H9 (cell line): ENCODE results near the gene DIP2C. TPM values are rescaled to one million over a fixed set of nuclear protein-coding genes. Genes with fewer than 3 reads are reported as not detected.

ENCODE experiments used
- DNase-seq: peaks from one replicate; pipeline ENCODE4 v3.0.0-alpha.2; 2017
- H2AFZ ChIP-seq: one replicate; pipeline ENCODE4 v1.6.1; 2013; ENCODE audit warnings: mild to moderate bottlenecking, low read length, control low read depth, moderate library complexity
- H2AK5ac ChIP-seq: 2 replicates; pipeline ENCODE4 v1.6.1; 2013; ENCODE audit warnings: low read length, control low read depth, mixed read lengths; ENCODE audit not compliant: insufficient read length
- H2BK120ac ChIP-seq: one replicate; pipeline ENCODE4 v1.6.1; 2013; ENCODE audit warnings: low read depth, mild to moderate bottlenecking, low read length, control low read depth, inconsistent platforms; ENCODE audit not compliant: poor library complexity, severe bottlenecking
- H2BK12ac ChIP-seq: 2 replicates; pipeline ENCODE4 v1.6.1; 2013; ENCODE audit warnings: low read length, control low read depth, mixed read lengths, low read depth; ENCODE audit not compliant: insufficient read length
- H2BK15ac ChIP-seq: 2 replicates; pipeline ENCODE4 v1.6.1; 2013; ENCODE audit warnings: low read depth, low read length, control low read depth
- H2BK20ac ChIP-seq: one replicate; pipeline ENCODE4 v1.6.1; 2013; ENCODE audit warnings: low read depth, mild to moderate bottlenecking, low read length, control low read depth, inconsistent platforms; ENCODE audit not compliant: poor library complexity, severe bottlenecking
- H2BK5ac ChIP-seq: 2 replicates; pipeline ENCODE4 v1.6.1; 2013; ENCODE audit warnings: low read length, control low read depth, mixed read lengths; ENCODE audit not compliant: insufficient read length
- H3K14ac ChIP-seq: 2 replicates; pipeline ENCODE4 v1.6.1; 2013; ENCODE audit warnings: low read length, control low read depth; ENCODE audit not compliant: insufficient read depth
- H3K18ac ChIP-seq: 2 replicates; pipeline ENCODE4 v1.6.1; 2013; ENCODE audit warnings: low read depth, mild to moderate bottlenecking, mixed read lengths, low read length, control low read depth; ENCODE audit not compliant: insufficient read length
- H3K23ac ChIP-seq: 2 replicates; pipeline ENCODE4 v1.6.1; 2013; ENCODE audit warnings: low read length, control low read depth, mixed read lengths, low read depth; ENCODE audit not compliant: insufficient read length
- H3K23me2 ChIP-seq: 2 replicates; pipeline ENCODE4 v1.6.1; 2013; ENCODE audit warnings: low read depth, mild to moderate bottlenecking, mixed read lengths, low read length, control low read depth; ENCODE audit not compliant: insufficient read length, poor library complexity, severe bottlenecking
- H3K27ac ChIP-seq: 2 replicates; pipeline ENCODE4 v1.5.1; 2013; ENCODE audit warnings: low read length, control low read depth, mixed read lengths, low read depth; ENCODE audit not compliant: insufficient read length
- H3K27me3 ChIP-seq: 2 replicates; pipeline ENCODE4 v1.6.1; 2013; ENCODE audit warnings: low read length, control low read depth, inconsistent platforms; ENCODE audit not compliant: insufficient read depth
- H3K4ac ChIP-seq: 2 replicates; pipeline ENCODE4 v1.6.1; 2013; ENCODE audit warnings: low read depth, mild to moderate bottlenecking, control low read depth, inconsistent platforms, low read length, moderate library complexity
- H3K4me1 ChIP-seq: 2 replicates; pipeline ENCODE4 v1.6.1; 2013; ENCODE audit warnings: low read length, control low read depth, inconsistent platforms; ENCODE audit not compliant: insufficient read depth
- H3K4me2 ChIP-seq: 2 replicates; pipeline ENCODE4 v1.6.1; 2013; ENCODE audit warnings: low read length, control low read depth, mixed read lengths; ENCODE audit not compliant: insufficient read length, insufficient read depth
- H3K56ac ChIP-seq: 2 replicates; pipeline ENCODE4 v1.6.1; 2013; ENCODE audit warnings: low read depth, mild to moderate bottlenecking, mixed read lengths, low read length, control low read depth; ENCODE audit not compliant: insufficient read length
- H3K79me1 ChIP-seq: 2 replicates; pipeline ENCODE4 v1.6.1; 2013; ENCODE audit warnings: low read depth, mild to moderate bottlenecking, moderate library complexity, low read length, control low read depth, inconsistent platforms; ENCODE audit not compliant: insufficient read depth, poor library complexity, severe bottlenecking
- H3K79me2 ChIP-seq: 2 replicates; pipeline ENCODE4 v1.6.1; 2013; ENCODE audit warnings: low read length, control low read depth, inconsistent platforms; ENCODE audit not compliant: insufficient read depth
- H3K9ac ChIP-seq: 2 replicates; pipeline ENCODE4 v1.6.1; 2013; ENCODE audit warnings: low read length, control low read depth, mixed read lengths; ENCODE audit not compliant: insufficient read length; ENCODE audit errors: extremely low read depth
- H3K9me3 ChIP-seq: one replicate; pipeline ENCODE4 v1.6.1; 2013; ENCODE audit warnings: low read depth, low read length, inconsistent platforms; ENCODE audit not compliant: control insufficient read depth
- H3T11ph ChIP-seq: one replicate; pipeline ENCODE4 v1.6.1; 2013; ENCODE audit warnings: mild to moderate bottlenecking, low read length, control low read depth, inconsistent platforms
- H4K20me1 ChIP-seq: one replicate; pipeline ENCODE4 v1.6.1; 2013; ENCODE audit not compliant: control insufficient read depth, insufficient read length, insufficient read depth
- H4K5ac ChIP-seq: 2 replicates; pipeline ENCODE4 v1.6.1; 2013; ENCODE audit warnings: low read depth, mild to moderate bottlenecking, mixed read lengths, low read length, control low read depth; ENCODE audit not compliant: insufficient read length
- H4K8ac ChIP-seq: replicated peaks from 2 replicates; pipeline ENCODE4 v1.6.1; 2013; ENCODE audit warnings: low read length, control low read depth, mixed read lengths, low read depth; ENCODE audit not compliant: insufficient read length
- H4K91ac ChIP-seq: 2 replicates; pipeline ENCODE4 v1.6.1; 2013; ENCODE audit warnings: low read depth, mild to moderate bottlenecking, moderate library complexity, mixed read lengths, low read length, control low read depth; ENCODE audit not compliant: insufficient read length
- H3K27ac Mint-ChIP-seq, 3 experiments: 2 replicates in 2 of 3; 3 replicates in 1 of 3; pipeline ENCODE4 v1.8.0; 2020 to 2021; ENCODE audit warnings: mixed read lengths in 3 of 3, mild to moderate bottlenecking in 1 of 3, moderate library complexity in 1 of 3
- H3K27me3 Mint-ChIP-seq: 2 replicates; pipeline ENCODE4 v1.8.0; 2021; ENCODE audit warnings: low read depth, mild to moderate bottlenecking, moderate library complexity, mixed read lengths
- H3K36me3 Mint-ChIP-seq, 3 experiments: 2 replicates in 2 of 3; 3 replicates in 1 of 3; pipeline ENCODE4 v1.8.0; 2020 to 2021; ENCODE audit warnings: low read depth in 3 of 3, mixed read lengths in 3 of 3; ENCODE audit not compliant: insufficient read depth in 1 of 3
- H3K4me1 Mint-ChIP-seq, 2 experiments: 2 replicates each; pipeline ENCODE4 v1.8.0; 2020; ENCODE audit warnings: mixed read lengths in 2 of 2
- H3K4me3 Mint-ChIP-seq, 2 experiments: 2 replicates in 1 of 2; 3 replicates in 1 of 2; pipeline ENCODE4 v1.8.0; 2020 to 2021; ENCODE audit warnings: mild to moderate bottlenecking in 2 of 2, mixed read lengths in 2 of 2, moderate library complexity in 1 of 2
- H3K9me3 Mint-ChIP-seq, 2 experiments: 2 replicates in 1 of 2; 3 replicates in 1 of 2; pipeline ENCODE4 v1.8.0; 2020; ENCODE audit warnings: mild to moderate bottlenecking in 2 of 2, mixed read lengths in 2 of 2, moderate library complexity in 1 of 2
- WGBS: extraction: QIAGEN DNeasy Blood & Tissue Kit; methylation state at CpG from one replicate; pipeline ENCODE4 v1.1.7; 2013; ENCODE audit warnings: missing lambda C conversion rate, low lambda C conversion rate, mixed read lengths; ENCODE audit not compliant: insufficient read length; ENCODE audit errors: extremely low coverage; 5-methylcytosine and 5-hydroxymethylcytosine counted together
- total RNA-seq: library from RNA; stranded (reverse); gene quantifications from 2 replicates; pipeline ENCODE4 v1.2.1, GENCODE V29; 2021
- TF ChIP-seq, protein P1 (sequence below): fragments of 200-600 bp; sonication (generic); conservative IDR thresholded peaks from 3 replicates; pipeline ENCODE4 v1.8.0; 2021; ENCODE audit warnings: antibody characterized with exemption, mild to moderate bottlenecking

Gene DIP2C
- total RNA-seq, 1 experiment from 2014 or later = 7.9 TPM

DNA sequence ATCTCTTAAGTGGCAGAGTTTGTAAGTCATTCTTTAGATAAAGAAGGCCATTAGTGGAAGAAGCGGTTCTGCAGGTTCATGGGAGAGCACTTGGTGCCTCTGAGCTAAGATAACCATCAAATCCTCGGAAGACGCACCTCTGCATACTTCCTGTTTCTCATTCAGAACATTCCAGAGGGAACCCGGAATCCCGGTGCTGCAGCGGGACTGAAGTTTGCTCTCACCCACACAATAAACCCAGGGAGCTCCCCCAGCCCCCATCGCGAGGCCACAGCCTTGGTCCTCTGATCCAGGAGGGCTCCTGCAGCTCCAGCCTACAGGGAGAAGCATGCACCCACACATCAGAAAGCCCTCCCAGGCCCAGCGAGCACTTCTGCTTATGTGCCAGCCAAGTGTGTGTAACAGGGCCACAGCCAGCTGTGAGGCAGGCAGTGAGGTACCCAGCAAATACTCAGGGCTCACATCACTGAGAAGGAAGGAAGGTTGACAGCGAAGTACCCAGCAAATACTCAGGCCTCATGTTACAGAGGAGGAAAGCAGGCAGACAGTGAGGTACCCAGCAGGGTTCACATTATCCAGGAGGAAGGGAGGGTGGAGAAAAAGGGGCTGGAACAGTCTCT lies 142.4 kb downstream of the DIP2C start:
- Histone ChIP-seq H2AFZ (no peak overlapping the region), H3K18ac (no peak overlapping the region), H2AK5ac (no peak overlapping the region), H3K4me1 (peaks cover 3% of the 10 kb centered on the region; the same call in 1 of the 2 replicates), H3K79me2 (no peaks in the 10 kb centered on the region), H3K56ac (no peak overlapping the region), H3K4ac (no peak overlapping the region), H2BK12ac (no peak overlapping the region), H3K23ac (no peak overlapping the region), H4K5ac (no peak overlapping the region), H3K79me1 (no peaks in the 10 kb centered on the region), H3K9ac (no peak overlapping the region), H3K27me3 (no peaks in the 10 kb centered on the region), H2BK5ac (no peak overlapping the region), H3T11ph (no peak overlapping the region), H2BK15ac (no peak overlapping the region), H3K27ac (no peak overlapping the region), H4K8ac (no peak overlapping the region), H3K4me2 (no peak overlapping the region), H4K91ac (no peak overlapping the region), H3K14ac (no peak overlapping the region), H2BK20ac (no peak overlapping the region), H3K9me3 (no peaks in the 10 kb centered on the region), H2BK120ac (no peak overlapping the region), H4K20me1 (peaks cover 4% of the 10 kb centered on the region), H3K23me2 (no peaks in the 10 kb centered on the region)
- Mint-ChIP-seq H3K4me1 (peaks cover 21 to 30% of the 10 kb centered on the region in 2 experiments), H3K36me3 (no peaks in the 10 kb centered on the region; a peak in 1 of 7 replicates), H3K27ac (peak overlapping the region; percentile 37 to 65 (median 42); a peak in 5 of 7 replicates), H3K4me3 (no peak overlapping the region; a peak in 2 of 5 replicates), H3K9me3 (no peaks in the 10 kb centered on the region), H3K27me3 (no peaks in the 10 kb centered on the region; the same call in 1 of the 2 replicates)
- TF ChIP-seq, protein P1, sequence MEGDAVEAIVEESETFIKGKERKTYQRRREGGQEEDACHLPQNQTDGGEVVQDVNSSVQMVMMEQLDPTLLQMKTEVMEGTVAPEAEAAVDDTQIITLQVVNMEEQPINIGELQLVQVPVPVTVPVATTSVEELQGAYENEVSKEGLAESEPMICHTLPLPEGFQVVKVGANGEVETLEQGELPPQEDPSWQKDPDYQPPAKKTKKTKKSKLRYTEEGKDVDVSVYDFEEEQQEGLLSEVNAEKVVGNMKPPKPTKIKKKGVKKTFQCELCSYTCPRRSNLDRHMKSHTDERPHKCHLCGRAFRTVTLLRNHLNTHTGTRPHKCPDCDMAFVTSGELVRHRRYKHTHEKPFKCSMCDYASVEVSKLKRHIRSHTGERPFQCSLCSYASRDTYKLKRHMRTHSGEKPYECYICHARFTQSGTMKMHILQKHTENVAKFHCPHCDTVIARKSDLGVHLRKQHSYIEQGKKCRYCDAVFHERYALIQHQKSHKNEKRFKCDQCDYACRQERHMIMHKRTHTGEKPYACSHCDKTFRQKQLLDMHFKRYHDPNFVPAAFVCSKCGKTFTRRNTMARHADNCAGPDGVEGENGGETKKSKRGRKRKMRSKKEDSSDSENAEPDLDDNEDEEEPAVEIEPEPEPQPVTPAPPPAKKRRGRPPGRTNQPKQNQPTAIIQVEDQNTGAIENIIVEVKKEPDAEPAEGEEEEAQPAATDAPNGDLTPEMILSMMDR = no peak
- DNase-seq = no peak
- WGBS = no CpG with 5 or more reads among the region's 10 CpGs
